Stimulated activated CD8-positive, alpha-beta memory T cell treated with anti-CD3 and anti-CD28 coated beads, Interleukin-15, amount 100 ng/mL, for 4 hours (primary cell): ENCODE data around the gene WDR20.
"Not testable (repeated sequence)": the region's sequence is repeated elsewhere in the genome, so short reads cannot be mapped to it uniquely, and the experiment has no call there.

Experiments used
- DNase-seq, 2 donors: peaks; one replicate each; pipeline ENCODE4 v3.0.0-alpha.2; 2020; ENCODE audit warnings: low read depth in 2 of 2

The WDR20 gene

GRCh38 chr14:102238131-102238530 lies 98.4 kb downstream of the WDR20 start:
- DNase-seq, result no peak

GRCh38 chr14:102238766-102239165 lies 99.1 kb downstream of the WDR20 start:
- DNase-seq, result no peak

DNA sequence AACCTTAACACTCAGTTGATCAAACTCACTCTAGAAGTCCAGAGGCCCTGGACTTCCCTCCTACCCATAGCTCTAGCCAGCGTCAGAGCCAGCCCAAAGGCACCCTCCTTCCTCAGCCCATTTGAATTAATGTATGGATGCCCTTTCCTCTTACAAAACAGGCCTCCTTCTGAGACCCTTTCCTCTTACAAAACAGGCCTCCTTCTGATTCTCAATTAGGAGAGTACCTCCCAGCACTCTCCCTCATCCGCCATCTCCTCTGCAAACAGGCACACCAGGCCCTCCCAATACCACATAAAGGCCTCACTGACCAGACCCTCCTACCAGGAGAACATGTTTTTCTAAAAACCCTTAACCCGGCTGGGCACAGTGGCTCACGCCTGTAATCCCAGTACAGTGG lies 99.5 kb downstream of the WDR20 start:
- no peak for DNase-seq

DNA sequence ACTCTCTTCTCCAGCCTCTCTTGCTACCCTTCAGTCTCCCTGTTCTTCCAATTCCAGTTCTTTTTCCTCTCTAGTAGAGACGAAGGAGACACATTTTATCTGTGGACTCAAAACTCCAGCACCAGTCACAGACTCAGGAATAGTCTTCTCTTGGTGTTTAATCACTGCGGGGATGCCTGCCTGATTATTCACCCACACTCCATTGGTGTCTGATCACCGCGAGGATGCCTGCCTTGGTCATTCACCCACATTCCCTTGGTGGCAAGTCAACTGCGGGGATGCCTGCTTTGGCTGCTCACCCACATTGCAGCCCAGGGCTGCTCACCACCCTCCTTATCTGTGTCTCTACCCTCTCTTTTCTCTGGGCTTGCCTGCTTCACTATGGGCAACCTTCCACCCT lies 100.8 kb downstream of the WDR20 start:
- DNase-seq, result not testable (repeated sequence)

- DNase-seq, result no peak
Observed at GRCh38 chr14:102241147-102241546, 101.5 kb downstream of the WDR20 start.

DNA sequence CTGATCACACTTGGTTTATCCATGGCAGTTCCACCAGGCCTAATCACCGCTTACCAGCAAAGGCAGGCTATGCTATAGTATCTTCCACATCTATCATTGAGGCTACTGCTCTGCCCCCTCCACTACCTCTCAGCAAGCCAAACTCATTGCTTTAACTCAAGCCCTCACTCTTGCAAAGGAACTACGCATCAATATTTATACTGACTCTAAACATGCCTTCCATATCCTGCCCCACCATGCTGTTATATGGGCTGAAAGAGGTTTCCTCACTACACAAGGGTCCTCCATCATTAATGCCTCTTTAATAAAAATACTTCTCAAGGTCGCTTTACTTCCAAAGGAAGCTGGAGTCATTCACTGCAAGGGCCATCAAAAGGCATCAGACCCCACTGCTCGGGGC lies 104.1 kb downstream of the WDR20 start:
- not testable (repeated sequence) for DNase-seq

DNA sequence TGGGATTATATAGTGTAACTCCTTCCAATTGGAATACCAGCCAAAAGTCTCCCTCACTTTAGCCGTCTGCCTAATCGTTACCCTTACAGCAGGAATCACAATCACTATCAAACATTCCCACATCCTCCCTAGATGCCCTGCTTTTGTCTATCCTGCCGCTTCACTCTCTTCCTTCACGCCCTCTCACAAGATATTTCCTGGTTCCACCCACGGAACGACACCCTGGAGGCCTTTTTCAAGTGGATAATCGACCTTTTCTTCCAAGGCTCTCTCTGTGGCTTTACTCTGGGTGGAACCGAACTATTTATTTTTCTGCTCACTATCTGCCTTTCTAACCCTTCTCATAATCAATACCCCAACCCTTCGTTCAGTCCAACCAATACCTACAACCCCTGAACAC lies 106.4 kb downstream of the WDR20 start:
- no peak for DNase-seq

DNA sequence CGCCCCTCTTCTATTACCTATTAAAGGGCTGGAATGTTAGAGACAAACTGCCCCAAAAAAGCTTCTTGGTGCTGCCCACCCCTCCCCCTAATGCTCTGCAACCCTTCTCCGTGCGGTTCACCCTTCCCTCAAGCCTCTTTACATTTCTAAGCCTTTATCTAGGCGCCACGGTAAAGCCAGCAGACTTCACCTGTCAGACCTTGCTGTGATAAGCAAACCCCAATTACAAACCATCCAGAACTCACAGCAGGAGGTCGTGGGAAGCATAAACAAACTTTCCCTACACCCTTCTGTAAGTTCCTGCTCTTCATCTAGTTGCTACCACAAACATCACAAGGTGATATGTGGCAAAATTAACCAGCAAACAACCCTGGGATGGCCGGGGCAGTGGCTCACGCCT lies 108.4 kb downstream of the WDR20 start:
- DNase-seq, result no peak

- no peak for DNase-seq
Observed at GRCh38 chr14:102249041-102249440, 109.3 kb downstream of the WDR20 start.

- DNase-seq, result no peak
Observed at GRCh38 chr14:102249981-102250380, 110.3 kb downstream of the WDR20 start.

DNA sequence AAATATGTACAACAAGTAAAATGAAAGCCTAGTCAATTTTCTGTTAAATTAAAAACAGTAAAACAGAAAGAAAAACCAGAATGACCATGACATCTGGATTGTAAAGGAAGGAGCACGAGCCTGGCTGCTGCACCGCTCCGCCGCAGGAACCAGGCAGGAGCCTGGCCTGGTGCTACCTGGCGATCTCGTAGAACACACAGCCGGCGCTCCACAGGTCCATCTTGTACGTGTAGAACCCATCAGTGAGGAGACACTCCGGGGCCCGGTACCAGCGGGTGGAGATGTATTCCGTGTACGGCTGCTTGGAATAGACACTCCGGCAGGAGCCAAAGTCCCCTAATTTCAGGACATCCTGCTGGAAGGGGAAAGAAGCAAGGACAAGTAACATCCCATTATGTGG lies 110.9 kb downstream of the WDR20 start:
- DNase-seq, result no peak

- DNase-seq, result no peak
Observed at GRCh38 chr14:102251161-102251560, 111.5 kb downstream of the WDR20 start.

DNA sequence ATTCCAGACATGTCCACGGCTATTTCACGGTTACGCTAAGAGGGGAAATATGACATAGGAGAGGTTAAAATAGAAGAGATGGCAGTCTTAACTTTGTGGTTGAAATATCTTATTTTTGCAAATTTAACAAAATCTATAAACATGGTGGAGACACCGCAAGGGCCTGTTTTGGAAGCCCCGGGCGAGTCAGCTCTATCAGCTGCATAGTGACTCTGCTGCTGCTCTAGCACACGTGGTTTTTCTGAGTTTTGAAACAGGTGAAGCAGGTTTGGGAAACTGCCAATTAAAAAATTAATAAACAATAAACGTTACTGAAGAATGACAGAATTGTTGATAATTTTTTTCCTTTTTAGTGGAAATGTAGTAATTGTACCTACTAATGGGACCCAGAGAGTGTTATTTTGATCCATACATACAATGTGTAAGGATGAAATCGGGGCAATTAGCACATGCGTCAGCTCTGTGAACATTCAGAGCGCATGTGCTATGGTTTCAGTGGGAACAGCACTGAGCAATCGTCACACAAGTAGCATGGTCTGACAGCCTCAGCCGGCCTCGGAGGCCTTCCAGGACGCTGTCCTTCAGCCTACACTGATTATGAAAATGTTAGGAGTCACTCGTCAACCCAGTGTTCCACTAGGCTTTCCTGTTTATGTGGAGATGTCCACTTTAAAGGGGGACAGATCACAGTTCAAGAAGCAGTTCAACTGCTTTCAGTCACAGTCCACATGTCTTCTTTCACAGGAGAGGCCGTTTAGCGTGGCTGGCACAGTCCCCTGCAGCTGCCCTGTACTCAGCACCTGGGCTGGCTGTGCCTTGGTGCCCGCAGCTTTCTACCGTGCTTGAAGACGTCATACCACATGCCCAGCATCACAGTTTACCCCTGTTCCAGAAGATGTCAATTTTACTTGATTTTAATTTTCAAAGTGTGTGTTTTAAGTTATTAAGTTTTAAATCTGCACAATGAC lies 113.4 kb downstream of the WDR20 start:
- DNase-seq, result no peak

- DNase-seq, result no peak
Observed at GRCh38 chr14:102255401-102256190, 115.9 kb downstream of the WDR20 start.

GRCh38 chr14:102256716-102257115 lies 117.0 kb downstream of the WDR20 start:
- DNase-seq, result no peak

GRCh38 chr14:102258136-102258535 lies 118.4 kb downstream of the WDR20 start:
- no peak for DNase-seq
